HCT116 (cell line): ENCODE measurements around the gene P4HA1. TPM values are rescaled to one million over a fixed set of nuclear protein-coding genes. Genes with fewer than 3 reads are reported as not detected.

Source experiments
- ATAC-seq: fragments of 200-7000 bp; cut with Tn5 transposase; 2 replicates; pipeline ENCODE4 v1.9.1; 2020; ENCODE audit warnings: mild to moderate bottlenecking, moderate library complexity
- BruUV-seq: library from RNA; stranded (reverse); fragments of 400-500 nt; replicated peaks from 2 replicates; lab custom pipeline; 2021; lab: Mats Ljungman, UMichigan
- CTCF ChIA-PET: fragments of 300-600 bp; sonication (Branson Sonifier 250); formaldehyde crosslinking; loops from one replicate; lab custom pipeline; 2021; ENCODE audit warnings: antibody characterized with exemption; lab: Charles Lee
- POLR2A ChIA-PET: fragments of 300-600, 350-600 bp; sonication (Branson Sonifier 250); formaldehyde crosslinking; loops from one replicate; lab custom pipeline; 2021; ENCODE audit warnings: antibody characterized with exemption; lab: Charles Lee
- RAD21 ChIA-PET, 2 experiments: fragments of 300-600 bp; sonication (Branson Sonifier 250); formaldehyde crosslinking; loops; one replicate each; lab custom pipeline; 2023; ENCODE audit warnings: low total read pairs in 2 of 2; ENCODE audit not compliant: uncharacterized antibody in 2 of 2, unreplicated experiment in 2 of 2, low non-redundant PET in 1 of 2; lab: Charles Lee
- DNase-seq: peaks from one replicate; pipeline ENCODE4 v3.0.0-alpha.2; 2010; ENCODE audit warnings: low read depth, low spot score
- H2AFZ ChIP-seq: fragments of 200-600 bp; shearing (Covaris generic), sonication (generic); 2 replicates; pipeline ENCODE4 v1.6.1; 2017; ENCODE audit warnings: low read depth, mixed run types, mixed read lengths, antibody characterized with exemption, low read length; ENCODE audit not compliant: poor library complexity, severe bottlenecking
- H3K27ac ChIP-seq: 2 replicates; pipeline ENCODE4 v1.5.1; 2012; ENCODE audit warnings: low read depth, low read length
- H3K27me3 ChIP-seq: fragments of 200-600 bp; sonication (generic); 2 replicates; pipeline ENCODE4 v1.6.1; 2016; ENCODE audit warnings: mixed run types, low read length, mixed read lengths; ENCODE audit not compliant: insufficient read depth
- H3K36me3 ChIP-seq, 2 experiments: fragments of 200-500 bp in 1 of 2; fragments of 200-600 bp in 1 of 2; sonication (Bioruptor generic) in 1 of 2; sonication (generic) in 1 of 2; 2 replicates each; pipeline versions ENCODE4 v1.5.1 to v1.6.1; 2014 to 2016; ENCODE audit warnings: low read length in 2 of 2, inconsistent platforms in 1 of 2, mixed read lengths in 1 of 2, mixed run types in 1 of 2; ENCODE audit not compliant: insufficient read depth in 2 of 2, control insufficient read depth in 1 of 2
- H3K4me1 ChIP-seq, 2 experiments: fragments of 200-600 bp in 1 of 2; sonication (generic) in 1 of 2; 2 replicates each; pipeline versions ENCODE4 v1.5.1 to v1.6.1; 2012 to 2017; ENCODE audit warnings: low read length in 2 of 2, inconsistent platforms in 1 of 2, mild to moderate bottlenecking in 1 of 2, mixed read lengths in 1 of 2, mixed run types in 1 of 2, moderate library complexity in 1 of 2; ENCODE audit not compliant: insufficient read depth in 2 of 2, control insufficient read depth in 1 of 2
- H3K4me2 ChIP-seq: fragments of 200-600 bp; sonication (generic); 2 replicates; pipeline ENCODE4 v1.6.1; 2017; ENCODE audit warnings: mixed run types, low read length, mixed read lengths
- H3K4me3 ChIP-seq, 2 experiments: fragments of 200-600 bp in 1 of 2; sonication (generic) in 1 of 2; replicated peaks in 1 of 2; 2 replicates each; pipeline ENCODE4 v1.5.1; 2011 to 2016; ENCODE audit warnings: low read length in 2 of 2, control low read depth in 1 of 2, low read depth in 1 of 2, mild to moderate bottlenecking in 1 of 2, mixed read lengths in 1 of 2, mixed run types in 1 of 2
- H3K79me2 ChIP-seq: fragments of 200-600 bp; sonication (generic); 2 replicates; pipeline ENCODE4 v1.6.1; 2017; ENCODE audit warnings: mild to moderate bottlenecking, mixed run types, low read length, moderate library complexity, mixed read lengths; ENCODE audit not compliant: insufficient read depth
- H3K9ac ChIP-seq: fragments of 200-600 bp; sonication (generic); 2 replicates; pipeline ENCODE4 v1.6.1; 2016; ENCODE audit warnings: low read length, mixed read lengths
- H3K9me2 ChIP-seq: fragments of 200-600 bp; sonication (generic), shearing (Covaris generic); 2 replicates; pipeline ENCODE4 v1.6.1; 2017; ENCODE audit warnings: mixed run types, mild to moderate bottlenecking, moderate library complexity; ENCODE audit not compliant: insufficient read depth
- H3K9me3 ChIP-seq, 2 experiments: fragments of 200-500 bp in 1 of 2; fragments of 200-600 bp in 1 of 2; sonication (Bioruptor generic) in 1 of 2; sonication (generic) in 1 of 2; 2 replicates each; pipeline ENCODE4 v1.6.1; 2014 to 2017; ENCODE audit warnings: low read length in 2 of 2, mixed read lengths in 2 of 2, inconsistent platforms in 1 of 2, low read depth in 1 of 2, mild to moderate bottlenecking in 1 of 2, mixed run types in 1 of 2, moderate library complexity in 1 of 2; ENCODE audit not compliant: control insufficient read depth in 1 of 2, insufficient read depth in 1 of 2
- H4K20me1 ChIP-seq: fragments of 200-600 bp; sonication (generic), shearing (Covaris generic); 2 replicates; pipeline ENCODE4 v1.6.1; 2017; ENCODE audit warnings: mixed run types, mild to moderate bottlenecking, moderate library complexity; ENCODE audit not compliant: insufficient read depth
- CEBPB ChIP-seq: IDR thresholded peaks from 2 replicates; pipeline ENCODE4 v1.6.1; 2012; ENCODE audit warnings: low read depth
- ELF1 ChIP-seq: IDR thresholded peaks from 2 replicates; pipeline ENCODE4 v1.6.1; 2012; ENCODE audit warnings: low read depth, borderline replicate concordance
- EZH2 ChIP-seq: fragments of 200-600 bp; sonication (generic); IDR thresholded peaks from 2 replicates; pipeline ENCODE4 v1.6.1; 2017; ENCODE audit warnings: antibody characterized with exemption, mixed run types
- EZH2phosphoT487 ChIP-seq: fragments of 200-600 bp; IDR thresholded peaks from 2 replicates; pipeline ENCODE4 v1.6.1; 2018; ENCODE audit warnings: antibody characterized with exemption, borderline replicate concordance
- FOSL1 ChIP-seq: IDR thresholded peaks from 2 replicates; pipeline ENCODE4 v1.6.1; 2012; ENCODE audit warnings: low read depth
- JUND ChIP-seq: IDR thresholded peaks from 2 replicates; pipeline ENCODE4 v1.6.1; 2012
- MAX ChIP-seq: IDR thresholded peaks from 2 replicates; pipeline ENCODE4 v1.6.1; 2012
- POLR2AphosphoS5 ChIP-seq: IDR thresholded peaks from 2 replicates; pipeline ENCODE4 v1.6.1; 2011; ENCODE audit warnings: mild to moderate bottlenecking, low read depth, low read length, moderate library complexity
- RAD21 ChIP-seq: IDR thresholded peaks from 2 replicates; pipeline ENCODE4 v1.6.1; 2012; ENCODE audit warnings: low read depth, mild to moderate bottlenecking
- SIN3A ChIP-seq: IDR thresholded peaks from 2 replicates; pipeline ENCODE4 v1.6.1; 2012; ENCODE audit warnings: low read depth
- SP1 ChIP-seq: IDR thresholded peaks from 2 replicates; pipeline ENCODE4 v1.6.1; 2012; ENCODE audit warnings: low read depth
- TCF7L2 ChIP-seq: IDR thresholded peaks from 2 replicates; pipeline ENCODE4 v1.7.0; 2011; ENCODE audit warnings: borderline replicate concordance, inconsistent platforms; ENCODE audit not compliant: insufficient read depth, insufficient read length; ENCODE audit errors: extremely low read depth
- YY1 ChIP-seq: IDR thresholded peaks from 2 replicates; pipeline ENCODE4 v1.6.1; 2011; ENCODE audit warnings: low read length, low read depth, moderate library complexity, mild to moderate bottlenecking; ENCODE audit not compliant: insufficient replicate concordance; ENCODE audit errors: extremely low read depth
- ZBTB33 ChIP-seq: IDR thresholded peaks from 2 replicates; pipeline ENCODE4 v1.6.1; 2011; ENCODE audit warnings: mild to moderate bottlenecking, low read length, moderate library complexity; ENCODE audit not compliant: insufficient replicate concordance; ENCODE audit errors: extremely low read depth
- ZFX ChIP-seq: fragments of 450-650 bp; IDR thresholded peaks from 2 replicates; pipeline ENCODE4 v1.6.1; 2017
- ZNF274 ChIP-seq: fragments of 200-500 bp; sonication (Bioruptor generic); IDR thresholded peaks from 2 replicates; pipeline ENCODE4 v1.6.1; 2014; ENCODE audit warnings: mild to moderate bottlenecking, low read depth, low read length, inconsistent platforms
- intact Hi-C: fragments of 100-400 bp; cut with micrococcal nuclease; formaldehyde crosslinking; loops from 2 replicates; pipeline ENCODE4 v1.10.0; 2022
- total RNA-seq: library from RNA; stranded (reverse); gene quantifications from one replicate; pipeline ENCODE4 v1.2.1, GENCODE V29; 2021; ENCODE audit not compliant: unreplicated experiment
- TF ChIP-seq, protein P1 (sequence below): IDR thresholded peaks from 2 replicates; pipeline ENCODE4 v1.6.1; 2012; ENCODE audit warnings: low read depth

The P4HA1 gene
- total RNA-seq, 1 experiment from 2014 or later, result 49.7 TPM

- H4K20me1 ChIP-seq, result no peaks in the 10 kb centered on the region
These were observed 95.7 kb downstream of the P4HA1 start for GRCh38 chr10:73000973-73001372.

More at GRCh38 chr10:73000973-73001372, 95.7 kb downstream of the P4HA1 start:
- Histone ChIP-seq H3K27ac (no peak overlapping the region), H3K9me2 (no peaks in the 10 kb centered on the region)
- no TSS peak for BruUV-seq
- no peak for TF ChIP-seq MAX
- TF ChIP-seq POLR2AphosphoS5, result no peak
- no peak for TF ChIP-seq FOSL1
- no peak for TF ChIP-seq CEBPB
- no peak for TF ChIP-seq RAD21
- TF ChIP-seq SP1, result no peak
- no peak for TF ChIP-seq ZBTB33
- TF ChIP-seq, protein P1, sequence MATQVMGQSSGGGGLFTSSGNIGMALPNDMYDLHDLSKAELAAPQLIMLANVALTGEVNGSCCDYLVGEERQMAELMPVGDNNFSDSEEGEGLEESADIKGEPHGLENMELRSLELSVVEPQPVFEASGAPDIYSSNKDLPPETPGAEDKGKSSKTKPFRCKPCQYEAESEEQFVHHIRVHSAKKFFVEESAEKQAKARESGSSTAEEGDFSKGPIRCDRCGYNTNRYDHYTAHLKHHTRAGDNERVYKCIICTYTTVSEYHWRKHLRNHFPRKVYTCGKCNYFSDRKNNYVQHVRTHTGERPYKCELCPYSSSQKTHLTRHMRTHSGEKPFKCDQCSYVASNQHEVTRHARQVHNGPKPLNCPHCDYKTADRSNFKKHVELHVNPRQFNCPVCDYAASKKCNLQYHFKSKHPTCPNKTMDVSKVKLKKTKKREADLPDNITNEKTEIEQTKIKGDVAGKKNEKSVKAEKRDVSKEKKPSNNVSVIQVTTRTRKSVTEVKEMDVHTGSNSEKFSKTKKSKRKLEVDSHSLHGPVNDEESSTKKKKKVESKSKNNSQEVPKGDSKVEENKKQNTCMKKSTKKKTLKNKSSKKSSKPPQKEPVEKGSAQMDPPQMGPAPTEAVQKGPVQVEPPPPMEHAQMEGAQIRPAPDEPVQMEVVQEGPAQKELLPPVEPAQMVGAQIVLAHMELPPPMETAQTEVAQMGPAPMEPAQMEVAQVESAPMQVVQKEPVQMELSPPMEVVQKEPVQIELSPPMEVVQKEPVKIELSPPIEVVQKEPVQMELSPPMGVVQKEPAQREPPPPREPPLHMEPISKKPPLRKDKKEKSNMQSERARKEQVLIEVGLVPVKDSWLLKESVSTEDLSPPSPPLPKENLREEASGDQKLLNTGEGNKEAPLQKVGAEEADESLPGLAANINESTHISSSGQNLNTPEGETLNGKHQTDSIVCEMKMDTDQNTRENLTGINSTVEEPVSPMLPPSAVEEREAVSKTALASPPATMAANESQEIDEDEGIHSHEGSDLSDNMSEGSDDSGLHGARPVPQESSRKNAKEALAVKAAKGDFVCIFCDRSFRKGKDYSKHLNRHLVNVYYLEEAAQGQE, result no peak
- no peak for TF ChIP-seq ZNF274
- no peak for TF ChIP-seq ELF1
- no peak for TF ChIP-seq YY1
- no peak for TF ChIP-seq SIN3A
- no peak for TF ChIP-seq JUND
- TF ChIP-seq ZFX, result no peak
- TF ChIP-seq TCF7L2, result no peak
- no peak for TF ChIP-seq EZH2phosphoT487
- TF ChIP-seq EZH2, result no peak
- TF ChIP-seq, all 23 proteins: peak for 0
- Histone ChIP-seq H3K9me3 (no peaks in the 10 kb centered on the region), H3K4me1 (no peaks in the 10 kb centered on the region), H3K79me2 (no peaks in the 10 kb centered on the region), H3K9ac (no peak overlapping the region), H3K27me3 (no peaks in the 10 kb centered on the region), H2AFZ (no peak overlapping the region), H3K4me2 (no peak overlapping the region), H3K4me3 (no peak overlapping the region), H3K36me3 (peaks cover 5 to 9% of the 10 kb centered on the region in 2 experiments; a peak in 3 of 4 replicates)
- CTCF ChIA-PET, result no interaction called here
- DNase-seq (no peak), ATAC-seq (no peak)
- intact Hi-C loops, result no loop called here
- RAD21 ChIA-PET, result no interaction called here
- POLR2A ChIA-PET, result no interaction called here
